HG03097 (cell line): ENCODE measurements around the gene IL20RA.

Experiments used
- ATAC-seq: cut with Tn5 transposase; IDR thresholded peaks from one replicate; pipeline ENCODE4 v1.9.1; 2021; ENCODE audit not compliant: unreplicated experiment, low FRiP score

Gene IL20RA

DNA sequence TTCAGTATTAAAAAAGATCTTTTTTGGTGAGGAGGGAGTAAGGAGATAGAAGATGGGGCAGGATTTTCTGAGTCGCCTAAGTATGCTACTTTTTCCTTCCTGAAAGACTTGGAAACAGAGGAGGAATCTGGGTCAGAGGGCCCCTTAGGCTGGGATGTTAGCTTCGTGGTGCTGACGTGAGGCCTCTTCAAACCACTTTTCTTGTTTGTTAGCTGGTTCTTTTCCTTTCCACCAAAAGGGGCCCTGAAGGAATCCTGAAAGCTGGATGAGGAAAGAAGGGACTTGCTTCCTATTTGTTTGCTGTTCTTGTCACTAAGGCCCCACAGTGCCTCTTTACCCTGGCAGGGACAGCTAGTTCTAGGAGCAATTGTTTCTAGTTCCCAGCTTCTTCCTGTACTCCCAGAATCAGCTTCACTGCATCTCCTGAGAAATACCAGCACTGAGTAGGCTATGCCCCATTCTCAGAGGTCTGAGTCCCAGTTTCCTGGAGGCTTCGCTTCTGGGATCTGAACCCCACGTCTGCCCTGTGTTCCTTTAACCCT, 2.2 kb upstream of the IL20RA start:
- no peak for ATAC-seq

DNA sequence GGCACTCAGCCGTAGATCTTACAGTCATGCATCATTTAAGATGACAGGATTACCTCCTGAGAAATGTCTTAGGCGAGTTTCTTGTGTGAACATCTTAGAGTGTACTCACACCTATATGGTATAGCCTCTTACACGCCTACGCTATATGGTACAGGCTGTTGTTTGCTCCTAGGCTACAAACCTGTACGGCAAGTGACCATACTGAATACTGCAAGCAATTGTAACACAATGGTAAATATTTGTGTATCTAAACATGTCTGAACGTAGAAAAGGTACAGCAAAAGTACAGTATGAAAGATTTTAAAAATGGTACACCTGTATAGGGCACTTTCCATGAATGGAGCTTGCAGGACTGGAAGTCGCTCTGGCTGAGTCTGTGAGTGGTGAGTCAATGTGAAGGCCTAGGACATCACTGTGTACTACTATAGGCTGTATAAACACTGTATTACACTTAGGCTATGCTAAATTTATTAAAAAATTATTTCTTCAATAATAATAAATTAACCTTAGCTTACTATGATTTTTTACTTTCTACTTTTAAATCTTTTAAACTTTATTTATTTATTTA, 541 bp upstream of the IL20RA start:
- ATAC-seq = no peak

DNA sequence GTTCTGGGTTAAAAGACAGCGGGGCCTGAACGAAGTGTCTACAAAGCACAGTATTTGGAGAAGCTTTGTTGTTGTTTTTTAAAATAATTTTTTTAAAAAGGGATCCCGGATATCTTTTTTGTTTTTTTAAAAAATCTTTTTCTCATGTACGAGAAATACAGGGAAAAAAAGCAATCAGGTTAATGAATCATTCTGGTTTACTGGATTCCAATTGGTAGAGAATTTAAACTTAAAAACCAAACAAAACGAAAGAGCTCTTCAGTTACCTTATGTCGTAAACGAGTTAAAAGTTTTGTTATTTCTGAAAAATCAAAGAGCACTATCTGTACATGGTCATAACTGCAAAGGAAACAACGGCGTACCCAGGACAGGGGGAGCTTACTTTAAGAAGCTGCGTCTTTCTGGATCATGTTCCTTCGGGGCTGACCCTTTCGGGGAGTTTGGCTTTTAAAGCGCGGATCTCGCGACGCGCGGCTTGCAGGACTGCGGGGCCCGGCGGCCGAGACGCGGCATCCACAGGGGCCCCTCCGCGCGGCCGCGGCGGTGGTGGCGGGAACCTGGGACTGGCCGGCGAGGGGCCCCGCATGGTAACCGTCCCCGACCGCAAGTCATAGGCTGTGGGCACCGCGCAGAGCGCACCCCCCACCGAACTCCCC, 927 bp downstream of the IL20RA start:
- ATAC-seq = no peak

DNA sequence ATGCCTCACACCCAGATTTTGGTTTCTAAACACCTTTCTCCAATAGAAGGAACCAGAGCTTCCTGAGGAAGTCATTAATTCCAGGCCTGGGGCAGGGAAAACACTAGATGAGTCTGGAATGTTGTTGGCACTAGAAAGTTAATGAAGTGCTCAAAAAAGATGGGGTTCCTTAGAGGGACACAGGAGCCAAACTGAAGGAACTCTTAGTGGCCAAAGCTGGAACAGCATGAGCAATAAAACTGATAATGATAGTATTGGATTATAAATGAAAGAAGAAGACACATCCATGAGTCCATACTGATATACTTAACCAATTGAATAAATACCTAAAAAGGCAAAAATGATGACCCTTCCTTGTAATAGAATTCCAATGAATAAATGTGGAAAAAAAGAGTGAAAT, 4.4 kb downstream of the IL20RA start:
- no peak for ATAC-seq

DNA sequence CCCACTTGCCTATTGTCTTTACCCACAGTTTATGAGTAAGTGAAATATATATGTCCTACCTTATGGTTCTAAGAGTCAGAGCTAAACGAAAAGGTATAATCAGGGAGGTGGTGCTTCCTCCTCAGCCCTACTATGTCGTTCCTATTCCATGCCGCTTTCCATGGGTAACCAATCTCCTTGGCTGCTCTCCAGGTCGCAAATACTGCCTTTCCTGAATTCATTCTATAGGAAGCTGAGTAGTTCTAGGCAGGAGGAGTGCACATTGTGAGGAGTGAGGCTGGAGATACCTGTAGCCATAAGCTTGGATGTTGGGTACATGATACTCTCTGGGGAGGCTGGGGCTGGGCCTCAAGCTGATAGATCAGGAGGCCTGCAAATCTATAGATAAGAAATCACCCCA, 5.8 kb downstream of the IL20RA start:
- ATAC-seq = no peak

DNA sequence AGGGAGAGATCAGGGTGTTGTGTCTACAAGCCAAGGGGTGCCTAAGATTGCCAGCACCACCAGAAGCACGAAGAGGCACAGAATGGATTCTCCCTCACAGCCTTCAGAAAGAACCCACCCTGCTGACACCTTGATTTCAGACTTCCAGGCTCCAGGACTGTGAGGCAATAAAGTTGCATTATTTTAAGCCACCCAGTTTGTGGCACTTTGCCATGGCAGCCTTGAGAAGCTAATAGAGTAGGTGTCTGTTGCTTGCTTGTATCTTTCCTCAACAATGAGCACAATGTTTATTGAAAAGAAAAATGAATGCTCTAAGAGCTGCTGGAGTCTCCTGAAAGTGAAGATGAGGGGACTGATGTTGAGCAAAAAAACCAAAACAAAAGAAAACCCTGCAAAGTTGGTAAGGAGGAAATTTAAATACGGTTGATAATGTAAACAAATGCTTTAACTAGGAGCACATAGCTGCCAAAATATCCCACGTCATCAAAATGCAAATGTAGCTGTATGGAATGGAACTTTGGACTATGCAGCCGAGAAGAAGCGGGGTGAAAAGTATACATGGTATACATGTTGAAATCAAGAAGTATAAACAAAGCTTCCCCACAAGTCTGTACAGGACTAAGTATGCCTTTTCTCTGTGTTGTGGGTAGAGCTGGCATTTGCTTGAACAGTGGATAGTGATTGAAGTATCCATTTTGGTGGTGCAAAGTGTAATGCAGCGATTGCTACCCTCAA, 8.0 kb downstream of the IL20RA start:
- ATAC-seq = no peak

DNA sequence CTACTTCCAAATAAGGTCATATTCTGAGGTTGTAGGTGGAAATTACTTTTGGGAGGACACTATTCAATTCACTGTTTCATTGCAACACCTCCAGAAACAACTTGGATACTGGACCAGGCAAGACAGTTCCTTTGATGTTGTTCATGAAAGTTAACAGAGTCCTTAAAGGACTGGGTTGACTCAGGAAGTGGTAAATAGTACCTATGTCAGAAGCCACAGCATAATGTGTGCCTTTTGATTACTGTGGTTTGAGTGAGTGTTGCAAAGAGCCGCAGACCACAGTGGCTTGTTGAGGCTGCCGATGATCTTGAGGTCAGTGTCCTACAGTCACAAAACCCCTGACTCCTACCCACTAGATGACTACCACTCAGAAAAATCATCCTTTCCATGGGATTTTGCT, 10.9 kb downstream of the IL20RA start:
- ATAC-seq = peak; percentile 99

DNA sequence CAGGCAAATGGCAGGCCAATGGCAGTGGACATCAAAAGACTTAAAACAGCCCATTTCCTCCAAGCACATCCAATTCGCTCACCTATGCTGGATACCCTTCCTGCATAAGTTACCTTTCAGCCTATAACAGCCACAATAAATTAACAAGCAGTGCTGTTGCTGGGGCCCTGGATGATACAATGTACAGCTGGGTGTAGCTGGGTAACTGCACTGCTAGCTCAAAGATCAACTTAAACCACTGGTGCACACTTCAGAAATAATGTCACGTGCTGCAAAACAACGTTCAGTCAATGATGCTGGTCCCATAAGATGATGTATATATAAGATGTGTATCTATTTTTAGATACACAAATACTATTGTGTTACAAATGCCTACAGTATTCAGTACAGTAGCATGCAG, 13.6 kb downstream of the IL20RA start:
- ATAC-seq = no peak

DNA sequence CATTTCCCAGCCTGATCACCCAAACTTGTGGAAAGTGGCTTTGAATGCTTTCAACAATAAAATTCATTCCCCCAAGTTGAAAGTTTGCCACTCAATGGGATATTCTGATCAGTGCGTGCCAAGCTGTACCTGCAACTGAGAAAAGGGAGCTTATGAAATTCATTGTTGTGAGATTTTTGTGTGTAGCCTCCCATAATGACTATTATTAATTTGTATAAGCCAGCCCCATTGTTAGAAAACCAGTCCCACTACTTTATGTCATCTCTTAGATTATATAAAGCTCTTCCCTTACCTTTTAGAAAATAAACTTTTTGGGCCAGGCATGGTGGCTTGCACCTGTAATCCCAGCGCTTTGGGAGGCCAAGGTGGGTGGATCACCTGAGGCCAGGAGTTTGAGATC, 15.9 kb downstream of the IL20RA start:
- no peak for ATAC-seq

DNA sequence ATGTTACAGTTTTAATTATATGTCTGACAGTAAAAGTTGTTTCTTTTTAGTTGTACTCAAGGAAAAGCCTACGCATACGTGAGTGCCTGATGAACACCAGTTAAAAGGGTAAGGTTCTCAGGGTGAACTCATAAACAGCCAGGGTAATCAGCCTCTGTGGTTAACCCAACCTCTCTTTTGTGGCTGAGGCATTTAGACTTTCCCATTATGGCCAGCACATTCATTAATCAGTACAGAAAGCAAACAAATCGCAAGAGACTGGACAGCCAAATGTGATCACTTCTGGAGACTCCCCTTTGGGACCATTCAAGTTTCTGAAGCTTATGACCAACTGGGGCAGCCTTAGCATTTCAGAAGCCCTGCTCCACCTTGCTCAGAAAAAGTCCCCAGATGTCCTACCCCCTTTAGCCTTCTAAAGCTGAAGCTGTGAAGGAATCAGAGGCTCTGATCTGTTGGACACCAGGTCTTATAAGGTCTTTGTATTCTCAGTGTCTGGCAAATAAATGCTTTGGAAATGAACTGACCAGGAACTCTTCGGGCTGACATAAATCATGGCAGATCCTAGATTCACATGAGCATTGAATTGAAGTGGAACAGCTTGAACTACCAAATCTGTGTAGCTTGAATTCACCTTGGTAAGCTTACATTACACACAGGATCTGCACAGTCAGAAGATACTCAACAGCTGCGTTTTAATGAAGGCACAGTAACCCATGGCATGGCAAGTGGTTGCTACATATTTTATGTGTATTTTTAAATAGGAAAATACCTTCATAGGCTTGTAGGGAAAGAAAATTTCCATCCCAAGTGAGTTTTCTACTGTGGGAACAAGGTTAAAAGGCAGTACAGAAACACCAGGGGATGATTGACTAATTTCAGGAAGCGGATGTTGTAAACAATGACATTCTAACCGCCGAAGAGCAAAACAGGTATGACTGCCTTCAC, 18.7 kb downstream of the IL20RA start:
- ATAC-seq = no peak

DNA sequence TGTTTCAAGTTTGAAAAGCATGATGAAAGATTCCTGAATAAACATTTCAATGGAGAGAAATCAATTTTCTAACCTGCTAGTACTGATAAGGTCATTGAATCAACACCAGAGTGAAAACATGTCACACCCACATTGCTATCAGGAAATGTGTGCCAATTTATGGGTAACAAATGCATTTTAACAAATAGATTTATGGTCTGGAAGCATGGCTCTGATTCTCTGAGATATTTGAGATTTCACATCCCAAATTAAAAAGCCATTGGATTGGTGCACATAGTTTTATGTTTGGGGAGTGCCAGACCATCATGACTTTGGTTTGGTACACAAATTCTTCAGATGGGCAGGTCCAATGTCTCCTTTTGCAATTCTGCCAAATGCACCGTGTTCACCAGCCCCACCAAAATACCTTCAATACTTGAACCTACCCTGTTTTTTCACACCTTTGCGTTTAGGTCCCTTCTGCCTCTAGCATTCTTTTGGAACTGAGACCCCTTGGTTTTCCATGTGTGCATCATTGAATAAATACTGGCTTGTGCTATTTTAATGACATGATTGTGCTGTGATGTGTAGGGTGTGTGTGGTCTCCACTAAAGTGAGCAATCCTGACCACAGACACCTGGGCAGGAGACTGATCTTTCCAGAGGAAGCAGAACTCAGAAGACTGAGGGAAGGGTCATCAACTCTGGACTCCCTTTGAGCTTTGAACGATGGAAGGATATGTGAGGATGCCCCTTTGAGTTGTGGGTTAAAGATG, 20.4 kb downstream of the IL20RA start:
- no peak for ATAC-seq

DNA sequence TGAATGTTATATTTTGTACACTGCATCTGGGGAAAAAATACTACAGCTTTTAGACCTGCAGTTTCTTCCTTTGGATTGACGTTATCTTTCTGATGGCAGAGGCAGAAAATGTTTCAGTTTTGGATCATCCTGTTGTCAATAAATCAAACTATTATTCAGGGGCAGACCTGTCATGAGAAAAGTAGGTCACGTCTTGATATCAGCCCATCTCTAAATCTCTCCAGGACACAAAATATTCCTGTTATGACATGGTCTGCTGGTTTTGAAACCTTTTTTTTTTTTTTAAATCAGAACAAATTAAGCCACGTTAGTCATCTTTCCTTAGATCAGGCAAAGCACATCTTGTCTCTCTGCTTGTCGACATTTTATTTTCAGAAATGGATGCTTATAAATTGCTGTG, 24.0 kb downstream of the IL20RA start:
- ATAC-seq = no peak

DNA sequence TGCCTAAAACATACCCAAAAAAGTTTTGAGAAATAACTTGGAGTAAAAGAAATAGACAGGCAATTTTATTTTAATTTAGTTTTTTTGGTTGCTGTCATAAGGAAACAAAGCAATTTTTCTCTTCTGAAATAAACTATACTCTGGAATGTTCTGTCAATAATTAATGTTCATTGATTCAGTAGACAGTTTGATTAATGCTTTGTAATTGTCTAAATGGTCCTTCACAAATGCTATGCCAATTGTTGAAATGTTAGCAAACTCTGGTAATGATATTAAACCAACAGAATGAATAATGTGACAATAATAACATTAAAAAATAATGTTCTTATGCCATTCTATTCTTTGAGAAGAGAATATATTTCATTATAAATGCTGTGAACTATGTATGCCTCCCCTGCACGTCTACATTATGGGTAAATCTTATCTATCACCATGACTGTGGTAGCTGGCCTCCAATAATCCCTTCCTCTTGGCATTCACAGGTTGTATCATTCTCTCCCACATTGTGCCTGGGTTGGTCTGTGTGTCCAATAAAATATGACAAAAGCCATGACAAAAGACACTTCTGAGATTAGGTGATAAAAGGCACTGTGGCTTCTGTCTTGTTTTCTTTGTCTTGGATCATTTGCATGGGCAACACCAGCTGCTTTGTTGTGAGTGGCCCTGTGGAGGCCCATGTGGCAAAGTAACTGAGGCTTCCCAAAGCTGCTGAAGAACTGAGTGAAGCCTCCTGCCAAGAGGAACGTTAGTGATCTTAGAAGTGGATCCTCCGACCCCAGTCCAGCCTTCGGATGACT, 25.1 kb downstream of the IL20RA start:
- no peak for ATAC-seq

DNA sequence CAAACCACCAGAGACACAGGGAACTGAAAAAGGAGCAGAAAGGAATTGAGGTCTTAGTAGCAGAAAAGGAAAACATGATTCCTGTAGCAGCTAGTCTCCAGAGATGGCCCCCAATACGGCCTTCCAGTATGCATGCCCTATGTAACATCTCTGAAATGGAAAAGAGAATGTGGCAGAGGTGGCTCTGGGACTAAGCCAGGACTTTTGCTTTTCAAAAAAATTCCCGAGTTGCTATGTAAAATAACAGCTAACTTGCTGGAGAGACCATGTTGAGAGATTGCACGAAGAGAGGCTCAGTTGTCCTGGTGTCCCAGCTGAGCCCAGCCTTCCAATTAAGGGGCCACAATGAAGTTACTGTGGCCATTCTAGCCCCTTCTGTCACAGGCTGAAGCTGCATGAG, 27.7 kb downstream of the IL20RA start:
- ATAC-seq = no peak

DNA sequence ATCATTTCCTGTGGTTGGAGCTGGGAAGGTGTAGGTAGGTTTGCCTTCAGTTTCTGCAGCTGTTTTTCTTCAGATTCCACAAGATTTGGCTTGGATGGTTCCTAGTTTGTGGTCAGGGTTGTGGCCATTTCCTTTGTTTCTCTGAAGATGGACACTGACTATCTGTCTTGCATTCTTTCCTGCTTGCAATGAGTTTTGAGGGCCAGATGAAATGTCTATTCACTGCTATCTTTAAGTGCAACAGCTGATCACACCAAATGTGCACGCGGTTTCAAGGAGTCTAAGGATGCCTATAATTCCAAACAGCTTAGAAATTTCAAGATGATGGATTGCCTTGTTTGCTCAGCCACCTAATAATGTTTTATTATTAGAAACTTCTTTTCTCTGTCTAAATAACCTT, 28.4 kb downstream of the IL20RA start:
- no peak for ATAC-seq

DNA sequence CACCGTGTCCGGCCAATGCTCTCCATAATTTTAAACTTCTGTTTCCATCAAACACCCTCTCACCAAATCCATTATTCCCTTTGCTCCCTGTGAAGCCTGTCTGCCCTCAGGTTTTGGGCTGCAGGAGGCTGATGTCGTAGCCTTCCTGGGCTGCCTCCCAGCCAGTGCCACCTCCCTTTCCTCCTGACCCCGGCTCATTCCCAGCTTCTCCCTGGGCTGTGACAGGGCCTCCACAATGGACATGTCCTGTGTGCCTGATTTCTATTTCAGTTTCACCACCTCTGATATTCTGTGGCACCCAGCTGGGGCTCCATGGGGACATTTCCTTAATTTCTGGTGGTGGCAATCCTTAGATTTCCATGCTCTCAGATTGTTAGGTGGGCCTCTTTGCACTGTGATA, 28.8 kb downstream of the IL20RA start:
- ATAC-seq = no peak

DNA sequence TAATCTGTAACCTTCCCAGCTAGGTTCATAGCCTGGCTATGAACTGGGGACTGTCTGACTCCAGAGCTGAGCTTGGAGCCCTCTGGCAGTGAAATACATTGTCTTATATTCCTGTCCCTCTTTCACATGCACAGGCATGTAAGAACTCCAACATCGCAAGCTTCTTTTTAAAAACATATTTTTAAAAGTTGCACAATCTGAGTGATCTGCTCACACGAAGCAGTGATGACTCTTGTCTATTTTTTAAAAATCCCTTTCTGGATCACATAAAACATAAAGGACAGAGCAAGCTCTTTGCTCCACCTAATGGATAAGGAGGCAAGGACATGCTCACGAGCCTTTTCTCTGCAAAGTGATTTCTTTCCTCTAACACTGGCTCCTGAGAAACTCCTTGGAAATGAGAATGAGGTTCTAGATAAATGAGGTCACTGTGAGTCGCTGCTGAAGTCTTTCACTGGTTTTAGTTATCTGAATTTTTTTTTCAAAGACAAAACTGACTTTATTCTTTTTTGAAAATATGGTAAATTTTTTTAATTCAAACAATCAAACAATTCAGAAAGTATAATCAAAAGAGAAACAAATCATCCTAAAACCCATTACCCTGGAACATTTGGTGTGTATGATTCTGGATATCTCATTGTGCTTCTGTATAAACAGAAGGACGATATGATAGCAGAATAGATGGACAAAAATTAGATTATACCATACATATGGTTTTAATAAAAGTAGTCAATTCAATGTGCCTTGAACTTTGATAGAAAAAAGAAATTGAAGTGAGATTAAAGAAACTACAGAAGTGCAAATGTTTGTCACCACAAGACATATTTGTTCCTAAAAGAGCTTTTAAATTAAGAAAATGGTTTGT, 30.8 kb downstream of the IL20RA start:
- ATAC-seq = no peak

DNA sequence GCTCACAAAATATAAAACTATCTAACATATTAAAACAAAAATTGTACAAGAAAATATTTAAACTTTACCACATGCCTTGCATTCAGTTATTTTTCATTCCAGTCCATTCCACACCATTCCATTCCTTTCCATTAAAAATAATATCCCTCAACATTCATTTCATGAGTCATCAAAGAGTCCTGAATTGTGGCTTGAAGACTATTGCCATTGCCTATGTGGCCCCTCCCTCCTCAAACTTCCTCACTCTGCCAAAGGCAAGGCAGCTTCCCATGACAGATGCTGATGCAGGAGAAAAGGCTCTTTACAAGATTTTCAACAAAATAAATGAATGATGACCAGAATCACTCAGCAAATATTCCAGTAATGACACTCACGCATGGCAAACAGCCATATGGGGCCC, 31.7 kb downstream of the IL20RA start:
- ATAC-seq = no peak
